Transverse colon (tissue), 3 donors: Measurements from ENCODE around the gene FAM217B.

Source experiments
- POLR2A ChIP-seq: fragments of 450-650 bp; IDR thresholded peaks from one replicate; pipeline ENCODE4 v1.6.1; 2016; ENCODE audit warnings: antibody characterized with exemption, mild to moderate bottlenecking, moderate library complexity
- TF ChIP-seq, protein P1 (sequence below), 5 experiments: fragments of 200-600 bp in 3 of 5; fragments of 450-650 bp in 2 of 5; sonication (generic) in 3 of 5; IDR thresholded peaks; 1 replicate in 2 of 5; 2 replicates in 3 of 5; pipeline ENCODE4 v1.5.1; 2016 to 2017; ENCODE audit warnings: antibody characterized with exemption in 5 of 5, inconsistent platforms in 3 of 5, mild to moderate bottlenecking in 2 of 5, moderate library complexity in 1 of 5

DNA sequence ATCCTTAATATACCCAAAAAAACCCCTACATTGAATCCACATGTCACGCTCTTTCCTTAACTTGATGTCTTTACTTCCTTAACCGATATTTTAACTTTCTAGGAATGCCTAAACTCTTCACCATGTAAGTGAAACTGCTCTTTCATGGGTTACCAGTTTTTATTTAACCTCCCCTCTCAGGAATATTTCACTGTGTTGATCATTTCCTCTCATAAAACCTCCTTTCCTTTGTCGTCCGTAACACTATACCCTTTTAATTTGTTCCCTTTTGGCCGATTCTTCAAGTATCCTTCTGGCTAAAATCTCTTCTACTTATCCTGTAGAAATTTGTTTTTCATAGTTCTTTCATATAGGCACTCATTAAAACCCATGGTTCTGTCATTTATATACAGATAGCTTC is 31.3 kb upstream of the FAM217B start:
- TF ChIP-seq, protein P1, sequence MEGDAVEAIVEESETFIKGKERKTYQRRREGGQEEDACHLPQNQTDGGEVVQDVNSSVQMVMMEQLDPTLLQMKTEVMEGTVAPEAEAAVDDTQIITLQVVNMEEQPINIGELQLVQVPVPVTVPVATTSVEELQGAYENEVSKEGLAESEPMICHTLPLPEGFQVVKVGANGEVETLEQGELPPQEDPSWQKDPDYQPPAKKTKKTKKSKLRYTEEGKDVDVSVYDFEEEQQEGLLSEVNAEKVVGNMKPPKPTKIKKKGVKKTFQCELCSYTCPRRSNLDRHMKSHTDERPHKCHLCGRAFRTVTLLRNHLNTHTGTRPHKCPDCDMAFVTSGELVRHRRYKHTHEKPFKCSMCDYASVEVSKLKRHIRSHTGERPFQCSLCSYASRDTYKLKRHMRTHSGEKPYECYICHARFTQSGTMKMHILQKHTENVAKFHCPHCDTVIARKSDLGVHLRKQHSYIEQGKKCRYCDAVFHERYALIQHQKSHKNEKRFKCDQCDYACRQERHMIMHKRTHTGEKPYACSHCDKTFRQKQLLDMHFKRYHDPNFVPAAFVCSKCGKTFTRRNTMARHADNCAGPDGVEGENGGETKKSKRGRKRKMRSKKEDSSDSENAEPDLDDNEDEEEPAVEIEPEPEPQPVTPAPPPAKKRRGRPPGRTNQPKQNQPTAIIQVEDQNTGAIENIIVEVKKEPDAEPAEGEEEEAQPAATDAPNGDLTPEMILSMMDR (IDR thresholded peaks at IDR 0.05) = no peak
- TF ChIP-seq POLR2A = no peak
